ENCODE results near the gene SLC27A6.
A peak's percentile ranks its signal among the peaks of the same experiment; 100 is the strongest.
"Not testable (repeated sequence)": the region's sequence is repeated elsewhere in the genome, so short reads cannot be mapped to it uniquely, and the experiment has no call there.

The SLC27A6 gene, protein sequence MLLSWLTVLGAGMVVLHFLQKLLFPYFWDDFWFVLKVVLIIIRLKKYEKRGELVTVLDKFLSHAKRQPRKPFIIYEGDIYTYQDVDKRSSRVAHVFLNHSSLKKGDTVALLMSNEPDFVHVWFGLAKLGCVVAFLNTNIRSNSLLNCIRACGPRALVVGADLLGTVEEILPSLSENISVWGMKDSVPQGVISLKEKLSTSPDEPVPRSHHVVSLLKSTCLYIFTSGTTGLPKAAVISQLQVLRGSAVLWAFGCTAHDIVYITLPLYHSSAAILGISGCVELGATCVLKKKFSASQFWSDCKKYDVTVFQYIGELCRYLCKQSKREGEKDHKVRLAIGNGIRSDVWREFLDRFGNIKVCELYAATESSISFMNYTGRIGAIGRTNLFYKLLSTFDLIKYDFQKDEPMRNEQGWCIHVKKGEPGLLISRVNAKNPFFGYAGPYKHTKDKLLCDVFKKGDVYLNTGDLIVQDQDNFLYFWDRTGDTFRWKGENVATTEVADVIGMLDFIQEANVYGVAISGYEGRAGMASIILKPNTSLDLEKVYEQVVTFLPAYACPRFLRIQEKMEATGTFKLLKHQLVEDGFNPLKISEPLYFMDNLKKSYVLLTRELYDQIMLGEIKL

GRCh38 chr5:128965011-128965637 lies at the start of gene SLC27A6:
Gene SLC27A6 (plus strand): TSS chr5:128965488. CDS start chr5:128966138, 650 bp downstream.
- no peak for DNase-seq (ENCODE audit: low spot score)

DNA sequence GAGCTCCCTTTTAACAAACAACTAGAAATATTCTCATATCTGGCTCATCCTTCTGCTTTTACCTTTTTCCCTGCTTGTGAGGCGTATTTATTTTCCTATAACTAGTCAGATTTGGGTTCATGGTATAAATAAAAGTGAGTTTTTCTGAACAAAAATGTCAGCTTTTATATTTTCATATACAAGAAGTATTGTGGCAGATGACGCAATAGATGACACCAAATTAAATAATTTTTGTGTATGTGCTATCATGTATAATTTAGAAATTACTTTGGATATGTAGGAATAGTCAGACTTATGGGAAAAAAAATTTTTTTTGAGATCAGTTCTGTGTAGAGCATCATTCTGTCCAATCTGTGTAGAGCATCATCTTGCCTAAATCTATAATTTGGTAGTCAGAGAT lies 45.7 kb upstream of the SLC27A6 start:
- no peak for DNase-seq (ENCODE audit: low spot score)

GRCh38 chr5:128920345-128921215 lies 44.7 kb upstream of the SLC27A6 start:
- peak; percentile 22 for DNase-seq (ENCODE audit: low spot score)

DNA sequence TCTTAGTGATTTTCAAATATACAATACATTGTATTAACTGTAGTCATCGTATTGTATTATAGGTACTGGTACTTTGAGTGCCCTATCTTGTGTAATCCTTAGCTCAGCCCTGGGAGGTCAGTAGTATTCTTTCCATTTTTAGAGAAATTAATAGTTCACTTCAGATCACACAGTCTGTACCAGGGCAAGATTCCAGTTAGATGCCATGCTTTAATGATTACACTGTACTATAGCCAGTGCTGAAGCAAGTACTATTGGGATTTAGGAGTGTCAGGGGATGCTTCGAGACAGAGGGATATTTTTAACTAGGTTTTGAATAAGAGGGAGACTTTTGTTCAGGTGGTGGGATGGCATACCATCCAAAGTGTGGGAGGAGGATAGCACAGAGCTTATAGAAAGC lies 41.0 kb upstream of the SLC27A6 start:
- no peak for DNase-seq (ENCODE audit: low spot score)

DNA sequence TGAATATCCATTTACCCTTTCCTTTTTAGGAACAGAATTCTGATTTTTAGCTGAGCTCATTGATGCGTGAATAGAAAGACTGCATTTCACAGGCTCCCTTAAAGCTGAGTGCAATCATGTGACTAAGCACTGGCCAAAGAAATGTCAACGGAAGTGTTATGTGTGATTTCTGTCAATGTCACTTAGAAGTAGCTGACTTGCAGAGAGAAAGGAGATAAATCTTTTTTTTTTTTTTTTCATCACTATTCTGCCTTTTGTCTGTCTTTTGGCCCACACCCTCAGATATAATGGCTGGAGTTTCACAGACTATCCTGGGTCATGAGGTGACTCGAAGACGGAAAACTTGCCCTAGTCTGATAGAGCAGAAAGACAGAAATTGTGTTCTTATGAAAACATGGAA lies 39.3 kb upstream of the SLC27A6 start:
- no peak for DNase-seq (ENCODE audit: low spot score)

GRCh38 chr5:128927644-128928043 lies 37.6 kb upstream of the SLC27A6 start:
- DNase-seq (ENCODE audit: low spot score), result no peak

DNA sequence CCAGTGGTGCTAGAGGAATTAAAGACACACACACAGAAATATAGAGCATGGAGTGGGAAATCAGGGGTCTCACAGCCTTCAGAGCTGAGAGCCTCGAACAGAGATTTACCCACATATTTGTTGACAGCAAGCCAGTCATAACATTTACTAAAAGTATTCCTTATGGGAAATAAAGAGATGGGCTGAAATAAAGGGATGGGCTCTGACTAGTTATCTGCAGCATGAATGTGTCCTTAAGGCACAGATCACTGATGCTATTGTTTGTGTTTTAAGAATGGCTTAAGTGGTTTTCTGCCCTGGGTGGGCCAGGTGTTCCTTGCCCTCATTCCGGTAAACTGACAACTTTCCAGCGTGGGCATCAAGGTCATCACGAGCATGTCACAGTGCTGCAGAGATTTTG lies 33.1 kb upstream of the SLC27A6 start:
- not testable (repeated sequence) for DNase-seq (ENCODE audit: low spot score)

DNA sequence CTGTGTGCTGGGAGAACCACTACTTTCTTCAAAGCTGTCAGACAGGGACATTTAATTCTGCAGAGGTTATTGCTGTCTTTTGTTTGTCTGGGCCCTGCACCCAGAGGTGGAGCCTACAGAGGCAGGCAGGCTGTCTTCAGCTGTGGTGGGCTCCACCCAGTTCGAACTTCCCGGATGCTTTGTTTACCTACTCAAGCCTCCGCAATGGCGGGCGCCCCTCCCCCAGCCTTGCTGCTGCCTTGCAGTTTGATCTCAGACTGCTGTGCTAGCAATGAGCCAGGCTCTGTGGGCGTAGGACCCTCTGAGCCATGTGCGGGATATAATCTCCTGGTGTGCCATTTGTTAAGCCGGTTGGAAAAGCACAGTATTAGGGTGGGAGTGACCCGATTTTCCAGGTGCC lies 22.2 kb upstream of the SLC27A6 start:
- not testable (repeated sequence) for DNase-seq (ENCODE audit: low spot score)

- no peak for DNase-seq (ENCODE audit: low spot score)
Measured at GRCh38 chr5:128949847-128950546, 15.3 kb upstream of the SLC27A6 start.

- DNase-seq (ENCODE audit: low spot score), result not testable (repeated sequence)
Measured at GRCh38 chr5:128951301-128951700, 14.0 kb upstream of the SLC27A6 start.

- no peak for DNase-seq (ENCODE audit: low spot score)
Measured at GRCh38 chr5:128956164-128956563, 9.1 kb upstream of the SLC27A6 start.

DNA sequence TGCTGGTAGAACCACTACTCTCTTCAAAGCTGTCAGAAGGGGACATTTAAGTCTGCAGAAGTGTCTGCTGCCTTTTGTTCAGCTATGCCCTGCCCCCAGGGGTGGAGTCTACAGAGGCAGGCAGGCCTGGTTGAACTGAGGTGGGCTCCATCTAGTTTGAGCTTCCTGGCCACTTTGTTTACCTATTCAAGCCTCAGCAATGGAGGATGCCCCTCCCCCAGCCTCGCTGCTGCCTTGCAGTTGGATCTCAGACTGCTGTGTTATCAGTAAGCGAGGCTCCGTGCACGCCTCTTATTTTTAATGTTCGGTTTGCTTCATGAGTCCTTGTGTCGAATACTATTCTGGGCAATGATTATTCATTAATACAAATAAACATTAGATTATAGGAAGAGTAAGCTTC lies 3.1 kb upstream of the SLC27A6 start:
- no peak for DNase-seq (ENCODE audit: low spot score)

- DNase-seq (ENCODE audit: low spot score), result no peak
Measured at GRCh38 chr5:128965638-128966302, 482 bp downstream of the SLC27A6 start.

GRCh38 chr5:128966375-128966774 lies 1.1 kb downstream of the SLC27A6 start:
- no peak for DNase-seq (ENCODE audit: low spot score)

- DNase-seq (ENCODE audit: low spot score), result no peak
Measured at GRCh38 chr5:128966846-128967245, 1.6 kb downstream of the SLC27A6 start.

DNA sequence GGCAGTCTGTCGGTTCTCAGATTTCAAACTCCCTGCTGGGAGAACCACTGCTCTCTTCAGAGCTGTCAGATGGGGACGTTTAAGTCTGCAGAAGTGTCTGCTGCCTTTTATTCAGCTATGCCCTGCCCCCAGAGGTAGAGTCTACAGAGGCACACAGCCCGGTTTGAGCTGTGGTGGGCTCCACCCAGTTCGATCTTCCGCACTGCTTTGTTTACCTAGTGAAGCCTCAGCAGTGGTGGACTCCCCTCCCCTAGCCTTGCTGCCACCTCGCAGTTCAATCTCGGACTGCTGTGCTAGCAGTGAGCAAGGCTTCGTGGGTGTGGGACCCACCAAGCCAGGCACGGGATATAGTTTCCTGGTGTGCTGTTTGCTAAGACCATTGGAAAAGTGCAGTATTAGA lies 8.0 kb downstream of the SLC27A6 start:
- DNase-seq (ENCODE audit: low spot score), result no peak

- no peak for DNase-seq (ENCODE audit: low spot score)
Measured at GRCh38 chr5:128974567-128974966, 9.3 kb downstream of the SLC27A6 start.

DNA sequence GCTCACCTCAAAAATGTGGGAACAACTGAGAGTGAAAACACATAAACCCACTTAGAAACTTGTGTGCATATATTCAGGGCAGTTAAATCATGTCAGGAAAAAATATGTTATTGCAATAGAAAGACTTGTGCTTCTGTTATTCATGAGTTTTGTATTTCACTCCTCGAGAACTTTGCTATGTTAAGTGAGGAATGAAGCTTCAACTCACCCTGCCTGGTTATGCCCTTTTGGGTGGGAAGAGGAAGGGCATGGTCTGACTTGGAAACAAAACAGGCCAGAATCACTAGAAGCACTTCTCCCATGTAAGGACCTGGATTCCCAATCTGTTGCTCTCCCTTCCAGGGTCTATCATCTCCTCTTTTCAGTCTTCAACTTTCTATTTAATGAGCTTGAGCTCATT lies 14.5 kb downstream of the SLC27A6 start:
- DNase-seq (ENCODE audit: low spot score), result no peak

- no peak for DNase-seq (ENCODE audit: low spot score)
Measured at GRCh38 chr5:128980917-128981316, 15.6 kb downstream of the SLC27A6 start.

GRCh38 chr5:128984480-128984879 lies 19.2 kb downstream of the SLC27A6 start:
- DNase-seq (ENCODE audit: low spot score), result no peak

GRCh38 chr5:128988476-128988875 lies 23.2 kb downstream of the SLC27A6 start:
- no peak for DNase-seq (ENCODE audit: low spot score)

All from RKO (cell line).